HL-60 (cell line): ENCODE data around the gene TRIP10.

ENCODE experiments used
- CTCF ChIP-seq: IDR thresholded peaks from one replicate; pipeline ENCODE4 v1.5.1; 2011; ENCODE audit warnings: low read length, control low read depth, inconsistent platforms; ENCODE audit not compliant: insufficient read depth
- GABPA ChIP-seq: IDR thresholded peaks from 2 replicates; pipeline ENCODE4 v1.6.1; 2012; ENCODE audit warnings: low read depth

DNA sequence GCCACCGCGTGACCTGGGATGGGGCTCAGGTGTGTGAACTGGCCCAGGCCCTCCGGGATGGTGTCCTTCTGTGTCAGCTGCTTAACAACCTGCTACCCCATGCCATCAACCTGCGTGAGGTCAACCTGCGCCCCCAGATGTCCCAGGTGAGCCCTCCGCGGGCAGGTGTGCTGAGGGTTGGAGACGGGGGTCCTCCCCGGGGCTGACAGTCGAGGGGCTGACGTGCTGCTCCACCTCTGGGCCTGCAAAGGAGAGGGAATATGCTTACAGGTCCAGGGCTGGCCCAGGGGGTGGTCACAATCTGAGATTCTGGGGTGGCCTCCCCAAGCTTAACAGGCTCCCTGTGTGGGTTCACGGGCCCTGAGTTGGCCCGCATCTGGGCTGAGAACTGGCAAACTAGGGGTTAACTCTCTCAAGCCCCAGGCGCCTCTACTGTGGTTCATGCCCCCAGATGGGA lies 33.4 kb downstream of the TRIP10 start:
- TF ChIP-seq CTCF (no peak), GABPA (no peak)
